GM19438 (cell line): ENCODE measurements around the gene CCNQ.

Experiments
- ATAC-seq: cut with Tn5 transposase; IDR thresholded peaks from one replicate; pipeline ENCODE4 v1.9.1; 2021; ENCODE audit warnings: low read depth; ENCODE audit not compliant: unreplicated experiment

The CCNQ gene

GRCh38 chrX:153598541-153599191, at the start of gene CCNQ:
Gene CCNQ (minus strand): TSS chrX:153599139. CDS start chrX:153599073, 66 bp downstream.
- ATAC-seq: peak; percentile 46

- ATAC-seq: no peak
Observed at GRCh38 chrX:153647461-153648357, 48.8 kb upstream of the CCNQ start.

- ATAC-seq: no peak
Observed at GRCh38 chrX:153646620-153647373, 47.9 kb upstream of the CCNQ start, which contains the start of gene DUSP9. Gene DUSP9 (plus strand): TSS chrX:153647203. CDS start chrX:153647954, 751 bp downstream.

- no peak for ATAC-seq
Observed at GRCh38 chrX:153645921-153646488, 47.1 kb upstream of the CCNQ start.

GRCh38 chrX:153645151-153645550, 46.2 kb upstream of the CCNQ start:
- no peak for ATAC-seq

- ATAC-seq: no peak
Observed at GRCh38 chrX:153644356-153645125, 45.6 kb upstream of the CCNQ start.

- no peak for ATAC-seq
Observed at GRCh38 chrX:153643431-153644351, 44.8 kb upstream of the CCNQ start.

GRCh38 chrX:153642655-153643430, 43.9 kb upstream of the CCNQ start:
- ATAC-seq: no peak

GRCh38 chrX:153642051-153642654, 43.2 kb upstream of the CCNQ start:
- ATAC-seq: no peak

GRCh38 chrX:153641627-153642026, 42.7 kb upstream of the CCNQ start:
- no peak for ATAC-seq

- ATAC-seq: no peak
Observed at GRCh38 chrX:153640736-153641575, 42.0 kb upstream of the CCNQ start.

- ATAC-seq: no peak
Observed at GRCh38 chrX:153640045-153640686, 41.2 kb upstream of the CCNQ start.

GRCh38 chrX:153639177-153640044, 40.5 kb upstream of the CCNQ start:
- no peak for ATAC-seq

- no peak for ATAC-seq
Observed at GRCh38 chrX:153638436-153639176, 39.7 kb upstream of the CCNQ start.

- no peak for ATAC-seq
Observed at GRCh38 chrX:153638041-153638371, 39.1 kb upstream of the CCNQ start.
